Smooth muscle cell of the brain vasculature (primary cell): Measurements from ENCODE around the gene STAC2.
A peak's percentile ranks its signal among the peaks of the same experiment; 100 is the strongest.

Experiments
- DNase-seq: peaks from one replicate; pipeline ENCODE4 v3.0.0-alpha.2; 2012; ENCODE audit warnings: low read depth, low spot score

The STAC2 gene

GRCh38 chr17:39209317-39210092, 16.2 kb downstream of the STAC2 start:
- DNase-seq: peak; percentile 63

DNA sequence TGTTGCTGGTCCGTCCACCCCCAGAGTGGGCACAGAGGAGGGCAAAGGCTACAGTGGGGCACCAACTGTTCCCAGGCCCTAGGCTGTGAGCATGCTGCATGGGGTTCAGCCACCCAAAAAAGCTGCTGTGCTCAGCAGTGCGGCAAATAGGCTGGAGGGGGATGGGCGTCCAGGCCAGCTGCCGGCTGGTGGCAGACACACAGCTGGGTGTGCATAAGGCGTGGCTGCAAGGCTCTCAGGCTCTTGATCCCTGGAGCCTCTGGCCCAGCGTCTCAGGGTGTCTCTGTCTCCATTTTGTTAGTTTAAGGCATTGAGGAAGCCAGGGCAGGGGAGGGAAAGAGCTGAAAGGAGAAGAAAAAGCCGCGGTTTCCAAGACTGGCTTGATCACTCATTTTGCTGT, 16.9 kb downstream of the STAC2 start:
- DNase-seq: no peak

- DNase-seq: no peak
Measured at GRCh38 chr17:39208136-39208535, 17.6 kb downstream of the STAC2 start.

DNA sequence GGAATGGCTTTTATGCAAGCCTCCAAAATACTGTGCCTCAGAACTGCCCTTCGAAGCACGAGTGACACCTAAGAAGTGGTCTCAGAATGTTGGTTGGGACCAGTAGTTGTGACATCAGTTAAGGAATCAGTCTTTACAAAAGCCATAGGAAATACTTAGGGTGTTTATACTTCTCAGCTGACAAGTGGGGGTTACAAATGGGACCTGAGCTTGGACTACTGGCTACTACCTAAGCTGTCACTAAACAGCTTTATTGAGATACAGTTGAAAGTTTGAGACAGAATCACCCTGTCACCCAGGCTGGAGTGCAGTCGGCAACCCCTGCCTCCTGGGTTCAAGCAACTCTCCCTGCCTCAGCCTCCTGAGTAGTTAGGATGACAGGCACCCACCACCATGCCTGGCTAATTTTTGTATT, 20.6 kb downstream of the STAC2 start:
- DNase-seq: no peak

GRCh38 chr17:39204245-39204644, 21.5 kb downstream of the STAC2 start:
- no peak for DNase-seq

GRCh38 chr17:39200957-39201510, 24.7 kb downstream of the STAC2 start:
- no peak for DNase-seq

DNA sequence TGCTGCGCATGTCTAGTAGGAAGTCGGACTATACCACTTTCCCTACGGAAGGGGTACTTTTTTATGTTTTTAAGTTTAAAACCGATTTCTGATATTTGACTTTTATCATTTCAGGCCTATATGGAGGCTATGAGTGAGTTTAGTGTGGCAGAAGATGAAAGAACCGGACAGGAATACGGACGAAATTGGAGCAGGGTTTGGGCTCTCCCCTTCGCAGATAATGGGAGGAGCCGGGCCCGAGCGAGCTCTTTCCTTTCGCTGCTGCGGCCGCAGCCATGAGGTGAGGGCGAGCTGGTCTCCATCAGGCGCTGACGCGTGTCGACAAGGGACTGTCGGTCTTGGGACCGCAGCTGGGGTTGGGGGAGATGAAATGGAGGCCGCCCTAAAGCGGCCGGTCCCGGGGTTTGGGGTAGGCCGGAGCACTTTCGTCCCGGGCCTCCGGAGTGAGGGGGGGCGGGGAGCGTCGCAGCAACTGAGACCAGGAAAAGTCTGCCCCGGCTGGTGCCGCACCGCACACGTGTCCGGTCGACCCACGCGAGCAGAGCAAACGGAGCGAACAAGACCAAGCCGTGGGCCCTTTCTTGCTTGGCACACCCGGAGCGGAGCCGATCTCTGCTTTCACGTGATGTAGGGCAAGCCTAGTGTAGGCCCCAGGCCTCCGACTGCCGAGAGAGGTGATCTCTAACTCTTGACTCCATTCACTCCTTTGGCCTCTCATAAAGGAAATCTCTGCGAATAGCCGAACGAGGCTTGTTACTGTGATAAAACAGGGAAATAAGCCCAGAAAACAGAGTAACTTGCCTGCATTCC, 25.5 kb downstream of the STAC2 start, which contains the start of gene RPL19:
TSS of gene RPL19 (plus strand) at position 214 of the 810 bp plus-strand sequence. CDS start at position 276, 62 bp downstream.
- DNase-seq: no peak

- DNase-seq: peak; percentile 85
Measured at GRCh38 chr17:39199820-39200069, 26.0 kb downstream of the STAC2 start.

DNA sequence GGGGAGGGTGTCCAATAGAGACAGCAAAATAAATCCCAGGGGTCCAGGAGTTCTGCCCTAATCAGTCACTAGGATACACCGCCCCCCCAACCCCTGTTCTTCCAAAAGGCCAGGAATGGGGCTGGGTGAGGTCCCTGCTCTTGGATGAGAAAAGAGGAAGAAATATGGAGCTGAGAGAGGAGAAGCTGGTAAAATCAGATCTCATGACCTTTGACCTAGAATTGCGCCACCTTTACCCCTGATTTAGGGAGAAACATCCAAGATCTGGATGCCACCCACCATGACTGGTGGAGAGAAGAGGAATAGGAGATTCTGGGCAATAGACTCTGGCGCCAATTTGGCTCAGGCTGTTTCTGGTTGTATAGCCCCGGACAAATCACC, 27.6 kb downstream of the STAC2 start:
- DNase-seq: no peak

GRCh38 chr17:39197380-39198185, 28.2 kb downstream of the STAC2 start, which contains the start of gene CACNB1:
Gene CACNB1, minus strand, starts transcription at chr17:39197669. Its CDS starts 174 bp downstream, at chr17:39197495.
- DNase-seq: peak; percentile 46

GRCh38 chr17:39196808-39197291, 28.9 kb downstream of the STAC2 start:
- no peak for DNase-seq

DNA sequence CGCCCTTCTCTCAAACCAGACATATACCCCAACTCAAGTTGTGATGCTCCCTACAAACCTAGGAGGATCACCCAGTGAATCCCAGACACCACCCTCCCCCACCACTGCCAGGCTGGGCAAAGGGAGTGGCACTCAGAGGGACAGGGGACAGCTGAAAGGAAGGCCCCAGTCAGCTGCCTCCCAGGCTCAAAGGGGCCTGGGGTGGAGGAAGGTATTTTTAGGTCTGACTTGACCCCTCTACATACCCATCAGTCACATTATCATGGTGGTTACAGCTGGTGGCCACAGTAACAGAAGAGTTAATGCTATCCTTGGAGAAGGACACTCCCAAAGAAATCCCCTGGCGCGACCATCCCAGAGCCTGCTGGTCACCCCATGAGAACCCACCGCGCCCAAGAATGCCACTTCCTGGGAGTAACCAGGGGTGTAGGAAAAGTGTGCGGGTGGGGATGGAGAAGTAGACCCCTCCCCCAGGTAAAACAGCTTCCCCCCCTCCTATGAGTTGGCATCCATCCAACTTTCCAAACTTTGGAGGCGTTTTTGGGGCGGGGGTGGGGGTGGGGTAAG, 29.4 kb downstream of the STAC2 start:
- no peak for DNase-seq

DNA sequence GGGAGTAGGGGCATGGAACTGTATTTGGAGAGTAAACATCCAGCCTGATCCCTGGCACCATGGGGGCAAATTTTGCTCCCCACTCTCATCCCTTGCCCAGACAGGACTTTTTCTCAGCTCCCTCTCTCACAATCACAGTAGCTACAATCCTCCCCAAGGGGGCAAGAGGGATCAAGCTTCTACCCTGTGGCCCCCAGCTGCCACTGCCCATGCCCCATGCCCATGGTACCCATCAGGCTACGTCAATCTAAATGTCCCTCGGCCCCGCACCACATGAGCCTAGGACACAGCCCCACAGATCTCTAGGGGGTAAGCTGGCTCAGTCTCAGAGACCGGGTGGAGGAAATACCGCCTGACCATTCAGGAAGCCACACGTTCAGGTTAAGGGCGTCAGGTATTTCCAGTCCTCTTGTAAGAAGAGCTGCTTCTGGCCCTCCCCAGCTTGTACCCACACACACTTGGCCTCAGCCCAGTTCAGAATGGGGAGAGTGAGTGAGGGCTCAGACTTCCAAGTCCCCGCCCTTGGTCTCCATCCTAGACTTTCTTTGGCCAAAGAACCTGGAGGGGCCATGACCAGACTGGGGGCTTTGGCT, 30.1 kb downstream of the STAC2 start:
- DNase-seq: no peak

- no peak for DNase-seq
Measured at GRCh38 chr17:39194985-39195524, 30.7 kb downstream of the STAC2 start.

GRCh38 chr17:39194089-39194984, 31.4 kb downstream of the STAC2 start:
- no peak for DNase-seq

- no peak for DNase-seq
Measured at GRCh38 chr17:39193346-39193745, 32.4 kb downstream of the STAC2 start.

GRCh38 chr17:39192901-39193300, 32.8 kb downstream of the STAC2 start:
- no peak for DNase-seq

- no peak for DNase-seq
Measured at GRCh38 chr17:39191750-39192510, 33.8 kb downstream of the STAC2 start.
